HepG2 (cell line): ENCODE results near the gene PRR35. TPM values are rescaled to one million over a fixed set of nuclear protein-coding genes. Genes with fewer than 3 reads are reported as not detected.

Source experiments
- ARNT2 ChIP-seq: sonication (generic); formaldehyde crosslinking; IDR thresholded peaks from 2 replicates; pipeline ENCODE4 v1.8.0; 2022; ENCODE audit warnings: mild to moderate bottlenecking, low read depth, missing genetic modification reagents, moderate library complexity
- KIAA2018 ChIP-seq: sonication (generic); formaldehyde crosslinking; IDR thresholded peaks from 2 replicates; pipeline ENCODE4 v1.5.0; 2020; ENCODE audit warnings: mild to moderate bottlenecking, missing genetic modification reagents, borderline replicate concordance
- MEIS1 ChIP-seq: sonication (generic); formaldehyde crosslinking; IDR thresholded peaks from 2 replicates; pipeline ENCODE4 v1.9.0; 2021; ENCODE audit warnings: mild to moderate bottlenecking, missing genetic modification reagents, moderate library complexity, borderline replicate concordance
- RERE ChIP-seq: IDR thresholded peaks from 2 replicates; pipeline ENCODE4 v1.6.1; 2016; ENCODE audit warnings: low read depth, missing genetic modification reagents, missing compliant biosample characterization
- RXRA ChIP-seq: sonication (generic); formaldehyde crosslinking; IDR thresholded peaks from 2 replicates; pipeline ENCODE4 v1.5.1; 2020; ENCODE audit warnings: missing genetic modification reagents
- ZFP37 ChIP-seq: sonication (generic); formaldehyde crosslinking; IDR thresholded peaks from 2 replicates; pipeline ENCODE4 v1.4.0; 2020; ENCODE audit warnings: missing genetic modification reagents, borderline replicate concordance
- ZNF615 ChIP-seq: sonication (generic); formaldehyde crosslinking; IDR thresholded peaks from 2 replicates; pipeline ENCODE4 v1.5.0; 2020; ENCODE audit warnings: mild to moderate bottlenecking, missing genetic modification reagents, borderline replicate concordance
- polyA plus RNA-seq, 8 experiments: library from polyadenylated mRNA; depleted of rRNA in 3 of 8; stranded (reverse) in 7 of 8; unstranded in 1 of 8; fragments of >200 nt; fragmentation: Illumina TruSeq in 4 of 8; extraction: Trizol in 4 of 8; gene quantifications; 2 replicates each; pipeline versions ENCODE4 v1.2.1 to v1.2.3, GENCODE V29; 2011 to 2016; ENCODE audit warnings: low read depth in 4 of 8, missing spikeins in 1 of 8, mixed read lengths in 1 of 8; ENCODE audit not compliant: insufficient read depth in 1 of 8
- total RNA-seq, 5 experiments: library from RNA; depleted of rRNA; stranded (reverse); fragments of >200 nt; fragmentation: Illumina TruSeq; extraction: Trizol; gene quantifications; 2 replicates each; pipeline ENCODE4 v1.2.3, GENCODE V29; 2016; ENCODE audit warnings: low read depth in 1 of 5

PRR35 gene
- total and polyA plus RNA-seq, 2 of the 13 experiments (the other 11 are each of a cell fraction or from before 2014, with no cell fraction given), result 0.07 to 0.16 TPM

GRCh38 chr16:569445-570254 lies 9.5 kb downstream of the PRR35 start, which contains the start of gene PIGQ (continued):
- TF ChIP-seq KIAA2018 (CRISPR knock-in tag) (no peak), ARNT2 (CRISPR knock-in tag) (no peak), MEIS1 (CRISPR knock-in tag) (no peak), RERE (no peak), RXRA (CRISPR knock-in tag) (peak; percentile 20; the same call in 1 of the 2 replicates), ZFP37 (CRISPR knock-in tag) (no peak), ZNF615 (no peak)
